HG02938 (cell line): ENCODE results near the gene CMIP.
A peak's percentile ranks its signal among the peaks of the same experiment; 100 is the strongest.

Experiments
- ATAC-seq: cut with Tn5 transposase; IDR thresholded peaks from one replicate; pipeline ENCODE4 v1.9.1; 2021; ENCODE audit warnings: mild to moderate bottlenecking, moderate library complexity; ENCODE audit not compliant: unreplicated experiment

Gene CMIP

GRCh38 chr16:81708266-81709015, 263.8 kb downstream of the CMIP start:
- no peak for ATAC-seq

GRCh38 chr16:81709016-81709900, 264.6 kb downstream of the CMIP start:
- ATAC-seq = no peak

GRCh38 chr16:81710044-81710443, 265.4 kb downstream of the CMIP start:
- ATAC-seq = no peak

- no peak for ATAC-seq
Observed at GRCh38 chr16:81710596-81710995, 266.0 kb downstream of the CMIP start.

GRCh38 chr16:81711657-81712319, 267.2 kb downstream of the CMIP start:
- no peak for ATAC-seq

GRCh38 chr16:81712681-81713080, 268.1 kb downstream of the CMIP start:
- no peak for ATAC-seq

GRCh38 chr16:81713295-81713772, 268.7 kb downstream of the CMIP start:
- no peak for ATAC-seq

GRCh38 chr16:81713796-81714195, 269.2 kb downstream of the CMIP start:
- ATAC-seq = no peak

GRCh38 chr16:81714583-81714982, 270.0 kb downstream of the CMIP start:
- no peak for ATAC-seq

- ATAC-seq = peak; percentile 62
Observed at GRCh38 chr16:81715358-81716196, 271.0 kb downstream of the CMIP start.

GRCh38 chr16:81716478-81717225, 272.0 kb downstream of the CMIP start:
- peak; percentile 58 for ATAC-seq

- ATAC-seq = no peak
Observed at GRCh38 chr16:81717662-81718189, 273.1 kb downstream of the CMIP start.

- ATAC-seq = no peak
Observed at GRCh38 chr16:81718637-81719036, 274.0 kb downstream of the CMIP start.

- no peak for ATAC-seq
Observed at GRCh38 chr16:81719993-81720392, 275.4 kb downstream of the CMIP start.

GRCh38 chr16:81720973-81721906, 276.6 kb downstream of the CMIP start:
- no peak for ATAC-seq

- peak; percentile 71 for ATAC-seq
Observed at GRCh38 chr16:81723098-81723723, 278.6 kb downstream of the CMIP start.

GRCh38 chr16:81728435-81728834, 283.8 kb downstream of the CMIP start:
- ATAC-seq = no peak

- ATAC-seq = no peak
Observed at GRCh38 chr16:81729451-81729850, 284.8 kb downstream of the CMIP start.
